MM.1S (cell line): ENCODE results near the gene EPB41L2.

Experiments
- DNase-seq: peaks from one replicate; pipeline ENCODE4 v3.0.0-alpha.2; 2015
- H2AFZ ChIP-seq: fragments of 300-600 bp; sonication (generic); 2 replicates; pipeline ENCODE4 v1.6.0; 2016; ENCODE audit warnings: antibody characterized with exemption, low read length
- H3F3A ChIP-seq: fragments of 300-600 bp; sonication (generic); 2 replicates; pipeline ENCODE4 v1.6.1; 2016; ENCODE audit warnings: mild to moderate bottlenecking, antibody characterized with exemption, low read length, moderate library complexity, mixed read lengths; ENCODE audit not compliant: insufficient read depth
- H3K27ac ChIP-seq: fragments of 300-600 bp; sonication (generic); 2 replicates; pipeline ENCODE4 v1.5.1; 2016; ENCODE audit warnings: mild to moderate bottlenecking, low read length
- H3K27me3 ChIP-seq: fragments of 300-600 bp; sonication (generic); replicated peaks from 2 replicates; pipeline ENCODE4 v1.6.0; 2016; ENCODE audit warnings: low read length; ENCODE audit not compliant: insufficient read depth
- H3K36me3 ChIP-seq: fragments of 300-600 bp; sonication (generic); replicated peaks from 2 replicates; pipeline ENCODE4 v1.6.1; 2016; ENCODE audit warnings: mild to moderate bottlenecking, low read length, mixed read lengths; ENCODE audit not compliant: insufficient read depth
- H3K4me1 ChIP-seq: fragments of 300-600 bp; sonication (generic); 2 replicates; pipeline ENCODE4 v1.6.1; 2016; ENCODE audit warnings: low read length, mixed read lengths
- H3K4me2 ChIP-seq: fragments of 300-600 bp; sonication (generic); 2 replicates; pipeline ENCODE4 v1.6.0; 2016; ENCODE audit warnings: low read depth, low read length
- H3K4me3 ChIP-seq: fragments of 300-600 bp; sonication (generic); 2 replicates; pipeline ENCODE4 v1.5.1; 2016; ENCODE audit warnings: low read length, mixed read lengths
- H3K79me2 ChIP-seq: fragments of 300-600 bp; sonication (generic); 2 replicates; pipeline ENCODE4 v1.6.1; 2016; ENCODE audit warnings: mixed run types, low read length, mixed read lengths
- H3K9ac ChIP-seq: fragments of 300-600 bp; sonication (generic); 2 replicates; pipeline ENCODE4 v1.6.1; 2016; ENCODE audit warnings: low read length, mixed read lengths
- H3K9me2 ChIP-seq: fragments of 300-600 bp; sonication (generic); replicated peaks from 2 replicates; pipeline ENCODE4 v1.6.1; 2016; ENCODE audit warnings: mild to moderate bottlenecking, low read length, mixed read lengths; ENCODE audit not compliant: insufficient read depth
- H3K9me3 ChIP-seq: fragments of 300-600 bp; sonication (generic); replicated peaks from 2 replicates; pipeline ENCODE4 v1.6.1; 2016; ENCODE audit warnings: mild to moderate bottlenecking, low read length, mixed read lengths; ENCODE audit not compliant: insufficient read depth
- H4K20me1 ChIP-seq: fragments of 300-600 bp; sonication (generic); 2 replicates; pipeline ENCODE4 v1.6.1; 2016; ENCODE audit warnings: mild to moderate bottlenecking, low read length, moderate library complexity, mixed read lengths; ENCODE audit not compliant: insufficient read depth
- CTCF ChIP-seq: fragments of 300-600 bp; sonication (generic); IDR thresholded peaks from 2 replicates; pipeline ENCODE4 v1.5.1; 2016; ENCODE audit warnings: antibody characterized with exemption, low read length, mixed read lengths
- EZH2 ChIP-seq: fragments of 300-600 bp; sonication (generic); optimal IDR thresholded peaks from 2 replicates; pipeline ENCODE3; 2017; ENCODE audit warnings: low read depth, mild to moderate bottlenecking, antibody characterized with exemption, low read length, mixed read lengths
- EZH2phosphoT487 ChIP-seq: fragments of 300-600 bp; sonication (generic); IDR thresholded peaks from 2 replicates; pipeline ENCODE4 v1.6.1; 2018; ENCODE audit warnings: antibody characterized with exemption, low read length

EPB41L2 gene

GRCh38 chr6:131051341-131051740, 11.7 kb downstream of the EPB41L2 start:
- Histone ChIP-seq H3K9me3 (no peaks in the 10 kb centered on the region), H3K79me2 (peaks cover 7% of the 10 kb centered on the region; the same call in 1 of the 2 replicates)

GRCh38 chr6:131049608-131050007, 13.4 kb downstream of the EPB41L2 start:
- Histone ChIP-seq H3K4me1 (no peaks in the 10 kb centered on the region), H3K27ac (no peak overlapping the region), H3K36me3 (no peaks in the 10 kb centered on the region), H3F3A (no peaks in the 10 kb centered on the region), H3K9me2 (no peaks in the 10 kb centered on the region), H3K4me3 (no peak overlapping the region), H3K9ac (no peak overlapping the region), H2AFZ (no peak overlapping the region), H3K27me3 (no peaks in the 10 kb centered on the region), H3K4me2 (no peak overlapping the region), H4K20me1 (no peaks in the 10 kb centered on the region), H3K9me3 (no peaks in the 10 kb centered on the region), H3K79me2 (peaks cover 4% of the 10 kb centered on the region; the same call in 1 of the 2 replicates)
- no peak for DNase-seq
- TF ChIP-seq EZH2phosphoT487 (no peak), EZH2 (no peak), CTCF (no peak)

More at GRCh38 chr6:131051341-131051740, 11.7 kb downstream of the EPB41L2 start:
- Histone ChIP-seq H3K4me1 (no peaks in the 10 kb centered on the region), H3K4me2 (no peak overlapping the region), H3K27ac (no peak overlapping the region), H3K9ac (no peak overlapping the region), H3K4me3 (no peak overlapping the region), H2AFZ (no peak overlapping the region), H3K27me3 (no peaks in the 10 kb centered on the region), H3K36me3 (no peaks in the 10 kb centered on the region), H3F3A (no peaks in the 10 kb centered on the region), H4K20me1 (no peaks in the 10 kb centered on the region), H3K9me2 (no peaks in the 10 kb centered on the region)
- DNase-seq: no peak
- no peak for TF ChIP-seq CTCF
- no peak for TF ChIP-seq EZH2
- no peak for TF ChIP-seq EZH2phosphoT487

GRCh38 chr6:131048933-131049515, 14.0 kb downstream of the EPB41L2 start:
- Histone ChIP-seq H3K9me2 (no peaks in the 10 kb centered on the region), H3K27ac (no peak overlapping the region), H3K9me3 (no peaks in the 10 kb centered on the region), H3K36me3 (no peaks in the 10 kb centered on the region), H3K4me2 (no peak overlapping the region), H3K4me1 (no peaks in the 10 kb centered on the region), H4K20me1 (no peaks in the 10 kb centered on the region), H3F3A (no peaks in the 10 kb centered on the region), H3K4me3 (no peak overlapping the region), H3K27me3 (no peaks in the 10 kb centered on the region), H2AFZ (no peak overlapping the region), H3K9ac (no peak overlapping the region), H3K79me2 (peaks cover 4% of the 10 kb centered on the region; the same call in 1 of the 2 replicates)
- DNase-seq: no peak
- TF ChIP-seq EZH2phosphoT487 (no peak), CTCF (no peak), EZH2 (no peak)
